Esophagus muscularis mucosa (tissue), 4 donors: ENCODE results near the gene ATF6. TPM values are rescaled to one million over a fixed set of nuclear protein-coding genes. Genes with fewer than 3 reads are reported as not detected.

ENCODE experiments used
- DNase-seq: peaks from one replicate; pipeline ENCODE4 v3.0.0-alpha.2; 2017; ENCODE audit errors: extremely low spot score
- H3K27ac ChIP-seq, 4 donors: fragments of 200-600 bp; sonication (generic); replicated peaks in 1 of 4; 1 replicate in 3 of 4; 2 replicates in 1 of 4; pipeline ENCODE4 v1.5.1; 2016 to 2019; ENCODE audit warnings: mild to moderate bottlenecking in 1 of 4
- H3K27me3 ChIP-seq, 4 donors: fragments of 200-600 bp; sonication (generic); one replicate each; pipeline versions ENCODE4 v1.5.1 to v1.6.0; 2016 to 2019
- H3K36me3 ChIP-seq, 4 donors: fragments of 200-600 bp; sonication (generic); one replicate each; pipeline ENCODE4 v1.5.1; 2016 to 2019
- H3K4me1 ChIP-seq, 4 donors: fragments of 200-600 bp; sonication (generic); one replicate each; pipeline ENCODE4 v1.5.1; 2016 to 2019
- H3K4me3 ChIP-seq, 4 donors: fragments of 200-600 bp; sonication (generic); 1 replicate in 2 of 4; 2 replicates in 2 of 4; pipeline ENCODE4 v1.5.1; 2016 to 2019; ENCODE audit warnings: mild to moderate bottlenecking in 4 of 4, moderate library complexity in 1 of 4
- H3K9me3 ChIP-seq, 4 donors: fragments of 200-600 bp; sonication (generic); 1 replicate in 3 of 4; 2 replicates in 1 of 4; pipeline ENCODE4 v1.5.1; 2016 to 2019
- EP300 ChIP-seq: sonication (generic); formaldehyde crosslinking; IDR thresholded peaks from one replicate; pipeline ENCODE4 v1.6.1; 2017; ENCODE audit warnings: antibody characterized with exemption
- POLR2A ChIP-seq: fragments of 450-650 bp; IDR thresholded peaks from one replicate; pipeline ENCODE4 v1.6.1; 2017; ENCODE audit warnings: antibody characterized with exemption, moderate library complexity, mild to moderate bottlenecking, low read depth
- POLR2AphosphoS5 ChIP-seq, 2 donors: sonication (generic); formaldehyde crosslinking; IDR thresholded peaks; one replicate each; pipeline ENCODE4 v1.6.1; 2017; ENCODE audit warnings: antibody characterized with exemption in 2 of 2
- WGBS: methylation state at CpG from one replicate; pipeline ENCODE4 v1.1.5; 2018; 5-methylcytosine and 5-hydroxymethylcytosine counted together
- intact Hi-C: fragments of 100-400 bp; cut with DNase I; formaldehyde crosslinking; loops from one replicate; pipeline ENCODE4 v1.15.1; 2023
- total RNA-seq, 4 donors: library from RNA; depleted of rRNA; stranded (reverse); fragments of >200 nt; gene quantifications; one replicate each; pipeline versions ENCODE4 v1.1.0 to v1.2.1, GENCODE V29; 2016
- TF ChIP-seq, protein P1 (sequence below), 3 experiments: fragments of 200-600 bp in 2 of 3; fragments of 450-650 bp in 1 of 3; sonication (generic) in 2 of 3; IDR thresholded peaks; one replicate each; pipeline ENCODE4 v1.5.1; 2017 to 2019; ENCODE audit warnings: antibody characterized with exemption in 3 of 3, mild to moderate bottlenecking in 2 of 3, moderate library complexity in 1 of 3

The ATF6 gene
- total RNA-seq, 4 donors from 2014 or later, result 24.5 to 30.6 (median 27.4) TPM

DNA sequence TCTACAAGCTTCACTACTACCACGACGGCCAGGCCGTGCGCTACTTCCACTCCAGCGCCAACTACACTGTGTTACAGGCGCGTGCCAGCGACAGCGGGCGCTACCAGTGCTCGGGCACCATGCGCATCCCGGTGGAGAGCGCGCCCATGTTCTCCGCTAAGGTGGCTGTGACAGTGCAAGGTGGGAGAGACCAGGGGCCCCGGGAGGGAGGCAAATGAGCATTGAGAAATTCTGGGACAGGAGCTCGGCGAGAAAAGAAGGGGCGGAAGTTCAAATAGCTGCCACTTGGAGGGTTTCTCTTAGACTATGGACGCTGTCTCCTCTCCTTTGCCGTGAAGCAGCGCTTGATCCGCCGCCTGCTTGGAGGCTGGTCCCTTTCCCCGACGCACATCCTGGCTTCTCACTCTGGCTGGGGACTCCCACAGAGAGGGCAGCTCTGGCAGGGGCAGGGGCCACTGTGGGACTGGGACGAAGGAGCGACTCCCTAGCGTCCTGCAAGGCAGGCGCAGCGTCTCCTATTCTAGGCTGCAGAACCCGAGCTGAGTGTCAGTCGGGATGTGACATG lies 40.1 kb upstream of the ATF6 start:
- Histone ChIP-seq H3K9me3 (no peaks in the 10 kb centered on the region), H3K36me3 (no peaks in the 10 kb centered on the region), H3K4me3 (peak overlapping the region; percentile 68 to 80 (median 74)), H3K4me1 (peaks cover 5 to 24% (median 21%) of the 10 kb centered on the region in 4 donors), H3K27me3 (peaks cover 0 to 7% (median 2%) of the 10 kb centered on the region in 4 donors), H3K27ac (peak overlapping the region; percentile 74 to 83 (median 79))
- TF ChIP-seq, protein P1, sequence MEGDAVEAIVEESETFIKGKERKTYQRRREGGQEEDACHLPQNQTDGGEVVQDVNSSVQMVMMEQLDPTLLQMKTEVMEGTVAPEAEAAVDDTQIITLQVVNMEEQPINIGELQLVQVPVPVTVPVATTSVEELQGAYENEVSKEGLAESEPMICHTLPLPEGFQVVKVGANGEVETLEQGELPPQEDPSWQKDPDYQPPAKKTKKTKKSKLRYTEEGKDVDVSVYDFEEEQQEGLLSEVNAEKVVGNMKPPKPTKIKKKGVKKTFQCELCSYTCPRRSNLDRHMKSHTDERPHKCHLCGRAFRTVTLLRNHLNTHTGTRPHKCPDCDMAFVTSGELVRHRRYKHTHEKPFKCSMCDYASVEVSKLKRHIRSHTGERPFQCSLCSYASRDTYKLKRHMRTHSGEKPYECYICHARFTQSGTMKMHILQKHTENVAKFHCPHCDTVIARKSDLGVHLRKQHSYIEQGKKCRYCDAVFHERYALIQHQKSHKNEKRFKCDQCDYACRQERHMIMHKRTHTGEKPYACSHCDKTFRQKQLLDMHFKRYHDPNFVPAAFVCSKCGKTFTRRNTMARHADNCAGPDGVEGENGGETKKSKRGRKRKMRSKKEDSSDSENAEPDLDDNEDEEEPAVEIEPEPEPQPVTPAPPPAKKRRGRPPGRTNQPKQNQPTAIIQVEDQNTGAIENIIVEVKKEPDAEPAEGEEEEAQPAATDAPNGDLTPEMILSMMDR (IDR thresholded peaks at IDR 0.05), result peak in 2 of 3 experiments; percentile 10 to 47
- no peak for TF ChIP-seq POLR2AphosphoS5 (IDR thresholded peaks at IDR 0.05)
- no peak for DNase-seq
- intact Hi-C loops, result no loop called here
- WGBS, result 1% methylated on average over 18 of the region's 34 CpGs

DNA sequence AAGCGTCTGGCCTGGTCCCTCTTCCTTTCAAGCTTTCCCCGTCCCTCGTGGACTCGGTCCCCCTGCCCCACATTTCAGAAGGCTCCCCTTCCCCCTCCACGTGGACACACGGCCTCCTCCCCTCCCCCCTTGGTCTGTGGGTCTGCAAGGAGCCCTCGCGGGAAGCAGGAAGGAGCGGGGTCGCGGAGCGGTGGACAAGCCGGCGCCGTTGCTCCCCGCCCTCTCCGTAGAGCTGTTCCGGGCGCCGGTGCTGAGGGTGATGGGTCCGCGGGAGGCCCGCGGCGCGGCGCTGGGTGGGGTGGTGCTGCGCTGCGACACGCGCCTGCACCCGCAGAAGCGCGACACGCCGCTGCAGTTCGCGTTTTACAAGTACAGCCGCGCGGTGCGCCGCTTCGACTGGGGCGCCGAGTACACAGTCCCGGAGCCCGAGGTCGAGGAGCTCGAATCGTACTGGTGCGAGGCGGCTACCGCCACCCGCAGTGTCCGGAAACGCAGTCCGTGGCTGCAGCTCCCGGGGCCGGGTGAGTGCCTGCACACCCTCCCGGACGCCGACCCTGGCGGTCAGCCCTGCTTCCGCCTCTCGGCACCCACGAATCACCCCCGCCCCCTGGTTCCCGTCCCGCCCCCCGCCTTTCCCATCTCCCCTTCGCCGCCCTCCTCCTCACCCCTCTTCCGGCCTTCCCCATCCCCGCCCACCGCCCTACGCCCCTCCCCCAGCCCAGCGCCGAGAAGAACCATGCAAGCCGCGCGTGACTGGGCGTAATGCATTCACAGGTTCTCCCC lies 39.5 kb upstream of the ATF6 start:
- Histone ChIP-seq H3K36me3 (no peaks in the 10 kb centered on the region), H3K4me1 (peaks cover 5 to 24% (median 21%) of the 10 kb centered on the region in 4 donors), H3K27me3 (peaks cover 0 to 8% (median 2%) of the 10 kb centered on the region in 4 donors), H3K9me3 (no peaks in the 10 kb centered on the region), H3K4me3 (peak overlapping the region; percentile 68 to 80 (median 74)), H3K27ac (peak overlapping the region; percentile 74 to 83 (median 79))
- intact Hi-C loops, result no loop called here
- TF ChIP-seq POLR2AphosphoS5 (IDR thresholded peaks at IDR 0.05), result peak in 1 of 2 donors; percentile 75
- TF ChIP-seq, protein P1 (IDR thresholded peaks at IDR 0.05), result no peak
- peak; percentile 96 for DNase-seq
- under 1% methylated on average over 22 of the region's 83 CpGs for WGBS

DNA sequence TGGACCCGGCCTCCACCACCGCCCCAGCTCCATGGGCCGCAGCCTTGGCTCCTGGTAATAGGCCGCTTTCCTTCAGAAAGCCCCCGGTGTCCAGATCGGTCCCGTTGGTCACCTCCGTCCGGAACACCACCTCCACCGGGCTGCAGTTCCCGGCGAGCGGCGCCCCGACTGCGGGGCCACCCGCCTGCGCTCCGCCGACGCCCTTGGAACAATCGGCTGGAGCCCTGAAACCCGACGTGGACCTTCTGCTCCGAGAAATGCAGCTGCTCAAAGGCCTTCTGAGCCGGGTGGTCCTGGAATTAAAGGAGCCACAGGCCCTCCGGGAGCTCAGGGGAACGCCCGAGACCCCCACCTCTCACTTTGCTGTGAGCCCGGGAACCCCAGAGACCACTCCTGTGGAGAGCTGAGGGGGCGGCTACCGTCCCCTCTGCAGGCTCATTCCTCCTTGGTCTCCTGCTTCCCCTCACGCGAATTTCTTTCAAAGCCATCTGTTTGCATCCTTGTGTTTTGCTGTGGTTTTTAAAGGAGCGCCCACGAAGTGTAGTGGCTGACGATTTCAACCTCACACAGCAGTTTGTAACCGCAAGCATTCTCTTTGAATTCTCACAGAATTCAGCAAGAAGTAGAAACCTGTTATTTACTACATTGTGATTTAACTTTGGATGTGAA lies 38.7 kb upstream of the ATF6 start:
- Histone ChIP-seq H3K36me3 (no peaks in the 10 kb centered on the region), H3K4me3 (peak overlapping the region; percentile 68 to 80 (median 74)), H3K4me1 (peaks cover 5 to 24% (median 21%) of the 10 kb centered on the region in 4 donors), H3K9me3 (no peaks in the 10 kb centered on the region), H3K27me3 (peaks cover 0 to 10% (median 2%) of the 10 kb centered on the region in 4 donors), H3K27ac (peak overlapping the region; percentile 74 to 83 (median 79))
- TF ChIP-seq EP300, result no peak
- TF ChIP-seq POLR2AphosphoS5 (IDR thresholded peaks at IDR 0.05), result no peak
- TF ChIP-seq, protein P1 (IDR thresholded peaks at IDR 0.05), result no peak
- no peak for TF ChIP-seq POLR2A
- 9% methylated on average over 25 of the region's 38 CpGs for WGBS
- no peak for DNase-seq
- intact Hi-C loops, result no loop called here

DNA sequence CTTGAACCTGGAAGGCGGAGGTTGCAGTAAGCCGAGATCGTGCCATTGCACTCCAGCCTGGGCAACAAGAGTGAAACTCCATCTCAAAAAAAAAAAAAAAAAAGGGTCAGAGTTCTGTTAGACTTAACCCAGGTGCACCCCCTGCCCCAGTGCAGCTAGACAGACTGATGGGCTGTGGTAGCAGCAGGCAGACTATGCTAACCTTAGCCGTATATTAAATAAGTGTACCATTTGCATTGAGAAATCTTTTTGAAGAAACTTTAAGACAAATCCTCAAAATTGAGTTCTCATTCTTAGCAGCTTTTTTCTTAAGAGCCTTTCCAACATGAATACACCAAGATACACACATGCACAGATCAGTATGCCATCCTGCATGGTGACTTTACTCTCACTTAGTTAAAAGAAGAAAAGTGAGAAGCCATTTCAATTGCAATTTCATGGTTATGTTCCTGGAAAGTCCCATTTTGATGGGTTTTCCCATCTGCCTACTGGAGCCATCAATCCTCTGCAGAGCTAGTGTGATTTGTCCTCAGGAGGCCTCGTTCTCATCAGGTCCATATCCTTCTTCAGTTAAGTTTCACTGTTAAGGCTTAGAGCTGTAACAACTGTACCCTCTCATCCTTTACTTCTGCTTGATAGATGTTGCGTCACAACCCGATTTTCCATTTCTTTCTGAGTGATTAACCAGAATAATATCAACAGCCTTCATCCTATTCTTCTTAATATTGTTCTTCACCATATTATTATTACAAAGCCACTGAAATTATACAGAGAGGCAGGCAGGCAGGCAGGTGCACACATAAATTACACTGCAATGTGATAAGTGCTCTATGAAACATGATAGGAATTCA lies 37.5 kb upstream of the ATF6 start:
- peaks cover 5 to 24% (median 21%) of the 10 kb centered on the region in 4 donors for H3K4me1 ChIP-seq
- H3K36me3 ChIP-seq, result no peaks in the 10 kb centered on the region
- 76% methylated on average over 7 of the region's 7 CpGs for WGBS
- no peak for DNase-seq
- H3K4me3 ChIP-seq, result no peak overlapping the region
- no peaks in the 10 kb centered on the region for H3K9me3 ChIP-seq
- intact Hi-C loops, result no loop called here
- peaks cover 0 to 8% (median 2%) of the 10 kb centered on the region in 4 donors for H3K27me3 ChIP-seq
- no peak overlapping the region for H3K27ac ChIP-seq
- TF ChIP-seq POLR2A, result no peak
- no peak for TF ChIP-seq EP300
- TF ChIP-seq POLR2AphosphoS5 (IDR thresholded peaks at IDR 0.05), result no peak
- TF ChIP-seq, protein P1 (IDR thresholded peaks at IDR 0.05), result no peak
